Naive thymus-derived CD4-positive, alpha-beta T cell (primary cell): ENCODE data around the gene C4orf50. TPM values are rescaled to one million over a fixed set of nuclear protein-coding genes. Genes with fewer than 3 reads are reported as not detected.

Experiments
- ATAC-seq: fragments of 150-1000 bp; cut with Tn5 transposase; 2 replicates; pipeline ENCODE4 v1.10.0; 2021; ENCODE audit warnings: mild to moderate bottlenecking, moderate library complexity
- CTCF ChIA-PET: fragments of 350-600 bp; sonication (Branson Sonifier 250); formaldehyde crosslinking; loops from one replicate; lab custom pipeline; 2021; ENCODE audit warnings: antibody characterized with exemption; lab: Charles Lee
- POLR2A ChIA-PET: fragments of 350-600 bp; sonication (Branson Sonifier 250); formaldehyde crosslinking; loops from one replicate; lab custom pipeline; 2021; ENCODE audit warnings: antibody characterized with exemption, inconsistent platforms; lab: Charles Lee
- DNase-seq, 9 donors: peaks; one replicate each; pipeline versions ENCODE4 v3.0.0 to v3.0.0-alpha.2; 2020 to 2022; ENCODE audit warnings: mixed read lengths in 1 of 9
- H3K27ac ChIP-seq: one replicate; pipeline ENCODE4 v1.7.0; 2013; ENCODE audit warnings: mild to moderate bottlenecking, low read depth, low read length, moderate library complexity
- H3K27me3 ChIP-seq, 2 donors: one replicate each; pipeline ENCODE4 v1.7.0; 2013; ENCODE audit warnings: low read length in 2 of 2, mild to moderate bottlenecking in 2 of 2, moderate library complexity in 2 of 2; ENCODE audit not compliant: control insufficient read depth in 2 of 2, insufficient read depth in 2 of 2
- H3K36me3 ChIP-seq, 3 experiments: 1 replicate in 2 of 3; 2 replicates in 1 of 3; pipeline ENCODE4 v1.7.0; 2013; ENCODE audit warnings: low read length in 3 of 3, mild to moderate bottlenecking in 3 of 3, moderate library complexity in 1 of 3; ENCODE audit not compliant: insufficient read depth in 3 of 3, control insufficient read depth in 2 of 3
- H3K4me1 ChIP-seq, 2 donors: one replicate each; pipeline ENCODE4 v1.7.0; 2013; ENCODE audit warnings: low read length in 2 of 2, mild to moderate bottlenecking in 2 of 2, moderate library complexity in 1 of 2; ENCODE audit not compliant: control insufficient read depth in 2 of 2, insufficient read depth in 2 of 2
- H3K4me3 ChIP-seq: 2 replicates; pipeline ENCODE4 v1.7.0; 2013; ENCODE audit warnings: mild to moderate bottlenecking, low read length
- H3K9me3 ChIP-seq, 3 experiments: 1 replicate in 2 of 3; 2 replicates in 1 of 3; pipeline ENCODE4 v1.7.0; 2013; ENCODE audit warnings: low read length in 3 of 3; ENCODE audit not compliant: control insufficient read depth in 2 of 3
- H3K27ac Mint-ChIP-seq, 9 donors: one replicate each; pipeline ENCODE4 v1.8.0; 2020 to 2022; ENCODE audit warnings: mixed read lengths in 9 of 9, mild to moderate bottlenecking in 8 of 9, moderate library complexity in 5 of 9, inconsistent platforms in 2 of 9
- H3K27me3 Mint-ChIP-seq, 5 donors: one replicate each; pipeline ENCODE4 v1.8.0; 2021 to 2022; ENCODE audit warnings: mixed read lengths in 5 of 5, mild to moderate bottlenecking in 1 of 5
- H3K36me3 Mint-ChIP-seq, 5 donors: one replicate each; pipeline ENCODE4 v1.8.0; 2020 to 2022; ENCODE audit warnings: mixed read lengths in 5 of 5, mild to moderate bottlenecking in 3 of 5, inconsistent platforms in 1 of 5
- H3K4me1 Mint-ChIP-seq, 7 donors: one replicate each; pipeline ENCODE4 v1.8.0; 2020 to 2022; ENCODE audit warnings: mixed read lengths in 7 of 7, mild to moderate bottlenecking in 3 of 7, inconsistent platforms in 1 of 7
- H3K4me3 Mint-ChIP-seq, 10 donors: one replicate each; pipeline ENCODE4 v1.8.0; 2020 to 2022; ENCODE audit warnings: mild to moderate bottlenecking in 10 of 10, mixed read lengths in 10 of 10, moderate library complexity in 6 of 10, inconsistent platforms in 2 of 10
- H3K9me3 Mint-ChIP-seq, 11 donors: one replicate each; pipeline ENCODE4 v1.8.0; 2020 to 2022; ENCODE audit warnings: mixed read lengths in 11 of 11, mild to moderate bottlenecking in 4 of 11, inconsistent platforms in 1 of 11, moderate library complexity in 1 of 11
- intact Hi-C, 2 donors: fragments of 100-400 bp; cut with micrococcal nuclease; formaldehyde crosslinking; loops; one replicate each; pipeline ENCODE4 v1.15.1; 2023
- polyA plus RNA-seq, 2 donors: library from polyadenylated mRNA; unstranded; fragments of 300-500 nt; fragmentation: Illumina TruSeq; gene quantifications; one replicate each; pipeline ENCODE4 v1.2.3, GENCODE V29; 2021
- total RNA-seq, 6 experiments: library from RNA in 5 of 6; stranded (reverse) in 5 of 6; gene quantifications; 1 replicate in 5 of 6; 2 replicates in 1 of 6; pipeline ENCODE4 v1.2.3 and lab custom pipeline; 2021 to 2026

Gene C4orf50
- total and polyA plus RNA-seq, 7 experiments from 2014 or later = 0.08 to 0.87 (median 0.54) TPM; not detected in 4

- CTCF ChIA-PET = no interaction called here
- Mint-ChIP-seq H3K4me3 (no peak overlapping the region), H3K9me3 (peaks cover 0 to 7% (median 4%) of the 10 kb centered on the region in 11 donors), H3K4me1 (no peaks in the 10 kb centered on the region), H3K27me3 (peaks cover 0 to 9% (median 0%) of the 10 kb centered on the region in 5 donors), H3K27ac (no peak overlapping the region), H3K36me3 (peaks cover 0 to 7% (median 0%) of the 10 kb centered on the region in 5 donors)
- Histone ChIP-seq H3K27me3 (no peaks in the 10 kb centered on the region), H3K4me3 (no peak overlapping the region), H3K4me1 (no peaks in the 10 kb centered on the region), H3K27ac (no peak overlapping the region), H3K9me3 (peaks cover 0 to 4% (median 0%) of the 10 kb centered on the region in 3 experiments), H3K36me3 (peaks cover 0 to 7% (median 0%) of the 10 kb centered on the region in 3 experiments)
- ATAC-seq = no peak
- POLR2A ChIA-PET = no interaction called here
- intact Hi-C loops = no loop called here
- DNase-seq = no peak
Measured at GRCh38 chr4:6052679-6053078, 34.4 kb upstream of the C4orf50 start.

DNA sequence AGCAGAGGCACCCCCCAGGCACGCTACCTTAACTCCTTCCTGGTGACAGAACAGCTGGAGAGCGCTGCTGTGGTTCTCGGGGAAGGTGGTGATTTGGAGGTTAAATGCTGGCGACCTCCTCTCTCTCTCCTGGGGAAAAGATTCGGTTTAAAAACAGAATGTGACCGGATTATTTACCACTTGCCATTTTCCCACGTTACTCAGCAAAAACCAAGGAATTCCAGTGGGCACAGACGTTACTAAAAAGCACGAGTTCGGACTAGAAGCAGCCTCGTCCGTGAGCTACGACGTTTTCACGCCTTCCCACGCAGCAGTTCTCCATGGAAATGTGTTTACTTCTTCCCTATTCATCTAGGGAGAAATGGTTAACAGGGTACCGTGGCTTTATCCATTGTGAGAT, 32.3 kb upstream of the C4orf50 start:
- no peak overlapping the region for H3K4me3 Mint-ChIP-seq
- POLR2A ChIA-PET = no interaction called here
- no peaks in the 10 kb centered on the region for H3K36me3 ChIP-seq
- no peaks in the 10 kb centered on the region for H3K9me3 ChIP-seq
- CTCF ChIA-PET = no interaction called here
- intact Hi-C loops = no loop called here
- no peak for ATAC-seq
- no peaks in the 10 kb centered on the region for H3K27me3 ChIP-seq
- no peak for DNase-seq
- no peak overlapping the region for H3K27ac ChIP-seq
- no peaks in the 10 kb centered on the region for H3K4me1 Mint-ChIP-seq
- peaks cover 0 to 2% (median 0%) of the 10 kb centered on the region in 5 donors for H3K36me3 Mint-ChIP-seq
- H3K27ac Mint-ChIP-seq = no peak overlapping the region
- peaks cover 0 to 5% (median 0%) of the 10 kb centered on the region in 5 donors for H3K27me3 Mint-ChIP-seq
- peaks cover 0 to 3% (median 0%) of the 10 kb centered on the region in 11 donors for H3K9me3 Mint-ChIP-seq
- no peak overlapping the region for H3K4me3 ChIP-seq
- H3K4me1 ChIP-seq = no peaks in the 10 kb centered on the region

DNA sequence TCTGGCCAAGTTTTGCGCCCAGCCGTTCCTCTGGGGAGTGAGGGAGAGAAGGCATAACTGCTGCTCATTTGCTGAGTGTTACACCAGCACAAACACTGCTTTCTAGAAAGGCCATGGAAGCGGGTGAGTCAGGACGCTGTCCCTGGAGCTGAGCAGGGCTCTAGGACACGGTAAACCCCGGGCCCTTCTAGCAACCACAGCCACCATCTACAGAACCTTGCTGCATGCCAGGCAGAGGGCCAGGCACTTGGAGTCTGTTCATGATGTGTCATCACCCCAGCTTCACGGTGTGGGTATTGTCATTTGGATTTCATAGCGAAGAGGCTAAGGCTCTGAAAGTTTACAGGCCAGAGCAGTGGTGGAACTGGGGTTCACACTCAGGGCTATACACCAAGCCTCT, 31.8 kb upstream of the C4orf50 start:
- Histone ChIP-seq H3K4me3 (no peak overlapping the region), H3K27me3 (no peaks in the 10 kb centered on the region), H3K4me1 (no peaks in the 10 kb centered on the region), H3K27ac (no peak overlapping the region), H3K36me3 (no peaks in the 10 kb centered on the region), H3K9me3 (no peaks in the 10 kb centered on the region)
- POLR2A ChIA-PET = no interaction called here
- intact Hi-C loops = no loop called here
- Mint-ChIP-seq H3K27ac (no peak overlapping the region), H3K9me3 (peaks cover 0 to 3% (median 0%) of the 10 kb centered on the region in 11 donors), H3K4me3 (no peak overlapping the region), H3K4me1 (peaks cover 0 to under 1% (median 0%) of the 10 kb centered on the region in 7 donors), H3K36me3 (peaks cover 0 to 2% (median 0%) of the 10 kb centered on the region in 5 donors), H3K27me3 (peaks cover 0 to 8% (median 5%) of the 10 kb centered on the region in 5 donors)
- ATAC-seq (no peak), DNase-seq (no peak)
- CTCF ChIA-PET = no interaction called here

DNA sequence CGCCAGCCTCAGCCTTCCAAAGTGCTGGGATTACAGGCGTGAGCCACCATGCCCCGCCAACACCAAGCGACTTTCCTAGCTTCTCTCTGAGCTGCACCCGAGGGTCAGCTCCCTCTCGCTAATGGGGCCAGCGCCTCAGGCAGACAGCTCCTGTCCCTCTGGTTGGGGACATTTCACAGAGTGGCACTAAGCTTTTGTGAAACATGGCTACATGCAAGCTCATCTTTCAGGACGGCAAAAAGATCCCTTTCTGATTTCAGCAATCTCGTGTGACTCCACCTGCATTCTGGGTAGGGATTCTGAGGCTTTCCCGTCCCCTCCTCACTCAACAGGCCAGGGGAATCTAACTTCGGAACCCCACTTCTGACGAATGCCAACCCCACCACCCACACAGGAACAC, 31.0 kb upstream of the C4orf50 start:
- H3K9me3 ChIP-seq = no peaks in the 10 kb centered on the region
- intact Hi-C loops = no loop called here
- Mint-ChIP-seq H3K36me3 (peaks cover 0 to 2% (median 0%) of the 10 kb centered on the region in 5 donors), H3K27me3 (peaks cover 0 to 14% (median 6%) of the 10 kb centered on the region in 5 donors), H3K4me3 (no peak overlapping the region), H3K27ac (no peak overlapping the region), H3K4me1 (peaks cover 0 to 2% (median 0%) of the 10 kb centered on the region in 7 donors), H3K9me3 (peaks cover 0 to 3% (median 0%) of the 10 kb centered on the region in 11 donors)
- CTCF ChIA-PET = no interaction called here
- H3K27ac ChIP-seq = no peak overlapping the region
- H3K36me3 ChIP-seq = no peaks in the 10 kb centered on the region
- H3K27me3 ChIP-seq = no peaks in the 10 kb centered on the region
- H3K4me3 ChIP-seq = no peak overlapping the region
- no peaks in the 10 kb centered on the region for H3K4me1 ChIP-seq
- ATAC-seq (no peak), DNase-seq (no peak)
- POLR2A ChIA-PET = no interaction called here

DNA sequence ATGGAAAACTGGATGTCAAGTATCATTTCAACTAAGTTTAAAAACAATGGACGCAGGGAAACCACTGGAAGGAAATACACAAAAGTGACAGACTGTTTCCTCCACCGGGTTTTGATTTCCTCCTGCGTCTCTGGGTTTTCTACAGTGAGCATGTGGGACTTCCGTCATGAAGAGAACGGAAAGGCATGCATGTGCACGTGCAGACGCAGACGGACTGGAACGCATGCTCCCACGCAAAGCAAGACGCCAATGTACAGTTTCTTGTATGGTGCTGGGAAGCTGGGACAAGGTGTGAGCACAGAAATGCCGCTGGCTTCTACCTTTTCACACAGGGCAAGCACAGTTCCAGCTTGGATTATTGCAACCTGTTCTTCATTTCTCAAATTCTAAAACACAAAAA, 30.3 kb upstream of the C4orf50 start:
- ATAC-seq (no peak), DNase-seq (no peak)
- H3K27me3 Mint-ChIP-seq = peaks cover 0 to 21% (median 6%) of the 10 kb centered on the region in 5 donors
- H3K36me3 ChIP-seq = no peaks in the 10 kb centered on the region
- peaks cover 0 to 3% (median 0%) of the 10 kb centered on the region in 11 donors for H3K9me3 Mint-ChIP-seq
- ChIA-PET CTCF (no interaction called here), POLR2A (no interaction called here)
- no peak overlapping the region for H3K27ac Mint-ChIP-seq
- no peak overlapping the region for H3K27ac ChIP-seq
- no peak overlapping the region for H3K4me3 ChIP-seq
- peaks cover 0 to 2% (median 0%) of the 10 kb centered on the region in 5 donors for H3K36me3 Mint-ChIP-seq
- H3K4me1 ChIP-seq = no peaks in the 10 kb centered on the region
- no peaks in the 10 kb centered on the region for H3K27me3 ChIP-seq
- intact Hi-C loops = no loop called here
- no peak overlapping the region for H3K4me3 Mint-ChIP-seq
- no peaks in the 10 kb centered on the region for H3K9me3 ChIP-seq
- peaks cover 0 to 3% (median 0%) of the 10 kb centered on the region in 7 donors for H3K4me1 Mint-ChIP-seq

GRCh38 chr4:6047130-6047673, 29.0 kb upstream of the C4orf50 start:
- H3K27ac Mint-ChIP-seq = no peak overlapping the region
- H3K4me3 Mint-ChIP-seq = no peak overlapping the region
- POLR2A ChIA-PET = no interaction called here
- ATAC-seq (no peak), DNase-seq (no peak)
- H3K4me1 Mint-ChIP-seq = peaks cover 0 to 8% (median 0%) of the 10 kb centered on the region in 7 donors
- Histone ChIP-seq H3K27me3 (no peaks in the 10 kb centered on the region), H3K4me1 (no peaks in the 10 kb centered on the region), H3K27ac (no peak overlapping the region), H3K36me3 (no peaks in the 10 kb centered on the region), H3K4me3 (no peak overlapping the region), H3K9me3 (no peaks in the 10 kb centered on the region)
- H3K27me3 Mint-ChIP-seq = peaks cover 0 to 26% (median 6%) of the 10 kb centered on the region in 5 donors
- H3K36me3 Mint-ChIP-seq = peaks cover 0 to 2% (median 0%) of the 10 kb centered on the region in 5 donors
- H3K9me3 Mint-ChIP-seq = peaks cover 0 to 3% (median 0%) of the 10 kb centered on the region in 11 donors
- intact Hi-C loops = no loop called here
- CTCF ChIA-PET = no interaction called here
